ENCODE data around the gene NRXN3. TPM values are rescaled to one million over a fixed set of nuclear protein-coding genes. Genes with fewer than 3 reads are reported as not detected.

Gene NRXN3
- total and polyA plus RNA-seq, 2 of the 4 experiments (the other 2 are of a cell fraction) = 4.8 to 25.1 TPM

DNA sequence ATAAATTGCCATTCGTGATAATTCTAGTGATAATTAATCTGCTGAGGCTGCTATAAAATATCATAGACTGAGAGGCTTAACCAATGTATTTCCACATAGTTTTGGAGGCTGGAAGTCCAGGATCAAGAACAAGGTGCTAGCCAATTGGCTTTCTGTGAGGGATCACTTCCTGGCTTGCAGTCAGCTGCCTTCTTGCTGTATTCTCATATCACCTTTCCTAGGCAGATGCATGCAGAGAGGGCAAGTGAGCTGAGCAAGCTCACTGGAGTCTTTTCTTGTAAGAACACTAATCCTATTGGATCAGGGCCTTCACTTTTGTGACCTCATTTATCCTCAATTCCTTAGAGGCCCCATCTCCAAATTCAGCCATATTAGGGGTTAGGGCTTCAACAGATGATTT, 1400.5 kb downstream of the NRXN3 start:
- Histone ChIP-seq H3K4me3 (ENCODE audit: insufficient read depth, low read depth, low read length) (no peak overlapping the region), H3K4ac (ENCODE audit: low read depth, low read length) (no peak overlapping the region), H2BK5ac (ENCODE audit: low read depth, low read length, poor library complexity, severe bottlenecking) (no peak overlapping the region), H3K14ac (replicated peaks; ENCODE audit: low read depth, low read length) (no peak overlapping the region), H3K9me1 (ENCODE audit: insufficient read depth, low read length) (no peaks in the 10 kb centered on the region), H4K8ac (ENCODE audit: low read depth in 2 of 2, low read length in 2 of 2) (no peak overlapping the region), H3K36me3 (ENCODE audit: control insufficient read depth, insufficient read depth, low read length) (no peaks in the 10 kb centered on the region), H3K18ac (ENCODE audit: low read depth, low read length) (no peak overlapping the region), H3K23ac (ENCODE audit: low read depth, low read length) (no peak overlapping the region), H3K9ac (ENCODE audit: low read depth, low read length) (no peak overlapping the region), H2AFZ (replicated peaks; ENCODE audit: low read length, poor library complexity) (no peak overlapping the region), H2AK5ac (ENCODE audit: low read depth, low read length) (no peak overlapping the region), H4K20me1 (ENCODE audit: insufficient read depth, low read length) (no peaks in the 10 kb centered on the region), H3K27me3 (ENCODE audit: control insufficient read depth, insufficient read depth, low read length) (no peaks in the 10 kb centered on the region), H3K9me3 (ENCODE audit: control insufficient read depth, insufficient read depth, low read length) (no peaks in the 10 kb centered on the region), H3K79me1 (ENCODE audit: low read depth in 1 of 2, low read length in 2 of 2) (no peaks in the 10 kb centered on the region), H2BK120ac (ENCODE audit: low read depth, low read length) (no peak overlapping the region), H3K27ac (ENCODE audit: insufficient read depth, low read length) (no peak overlapping the region), H3K4me2 (ENCODE audit: low read depth, low read length) (no peak overlapping the region), H3K56ac (ENCODE audit: extremely low read depth, insufficient read depth, low read length) (no peak overlapping the region), H2AK9ac (replicated peaks; ENCODE audit: low read depth, low read length, poor library complexity) (no peak overlapping the region), H4K91ac (ENCODE audit: insufficient read depth, low read depth, low read length) (no peak overlapping the region), H4K5ac (ENCODE audit: low read depth, low read length) (no peak overlapping the region), H2BK15ac (ENCODE audit: low read depth, low read length) (no peak overlapping the region), H2BK20ac (ENCODE audit: low read depth, low read length) (no peak overlapping the region), H3K4me1 (ENCODE audit: control insufficient read depth, insufficient read depth, low read length) (no peaks in the 10 kb centered on the region; the same call in 1 of the 2 replicates)
- dilution Hi-C loops (cut with HindIII; ENCODE audit: low sequenced_read_pairs, unreplicated experiment) = no loop called here
- DNase-seq = no peak
- ATAC-seq (ENCODE audit: low read depth) = no peak
- no CpG with 5 or more reads among the region's 1 CpG for WGBS, 2 experiments (ENCODE audit: extremely low coverage in 2 of 2, insufficient read length in 1 of 2)
- BruUV-seq (replicated peaks) = no TSS peak
- ChIA-PET POLR2A (ENCODE audit: unreplicated experiment) (no interaction called here), CTCF (no interaction called here)
- no peak for TF ChIP-seq FOS (IDR thresholded peaks at IDR 0.05; ENCODE audit: low read depth, low read length)
- in situ Hi-C loops (cut with MboI; ENCODE audit: low sequenced_read_pairs) = no loop called here
- intact Hi-C loops (cut with micrococcal nuclease) = no loop called here

Measured in IMR-90 (cell line).